K562 (cell line): ENCODE data around the gene ETV7. TPM values are rescaled to one million over a fixed set of nuclear protein-coding genes. Genes with fewer than 3 reads are reported as not detected.
A peak's percentile ranks its signal among the peaks of the same experiment; 100 is the strongest.

Source experiments
- ATAC-seq: fragments of 200-7000 bp; cut with Tn5 transposase; 3 replicates; pipeline ENCODE4 v1.9.1; 2020; ENCODE audit warnings: moderate library complexity
- BruUV-seq: library from RNA; stranded (reverse); fragments of 400-500 nt; replicated peaks from 2 replicates; lab custom pipeline; 2021; lab: Mats Ljungman, UMichigan
- CTCF ChIA-PET: fragments of 300-600 bp; formaldehyde crosslinking; extraction: SDS; loops from one replicate; lab custom pipeline; 2021; ENCODE audit warnings: low intra/inter-chr PET ratio; lab: Yijun Ruan, JAX
- POLR2A ChIA-PET: fragments of 300-600, 350-650 bp; sonication (Branson Sonifier 250); formaldehyde crosslinking; extraction: SDS; loops from one replicate; lab custom pipeline; 2021; ENCODE audit warnings: antibody characterized with exemption, inconsistent platforms; lab: Yijun Ruan, JAX
- DNase-seq, 4 experiments: peaks; one replicate each; pipeline versions ENCODE4 v3.0.0 to v3.0.0-alpha.2; 2011 to 2018; ENCODE audit warnings: low spot score in 3 of 4, mixed read lengths in 3 of 4; ENCODE audit errors: extremely low read depth in 1 of 4
- FAIRE-seq: peaks from 2 replicates; lab custom pipeline; 2011; peaks lifted over from hg19 to GRCh38; lab: Jason Lieb, UNC
- H2AFZ ChIP-seq: 2 replicates; pipeline ENCODE4 v1.6.0; 2011; ENCODE audit warnings: low read depth, low read length, control low read depth, inconsistent platforms
- H3K27ac ChIP-seq: fragments of 200-600 bp; 3 replicates; pipeline ENCODE4 v1.8.0; 2011; ENCODE audit warnings: low read depth, mild to moderate bottlenecking, control low read depth, inconsistent platforms, low read length, moderate library complexity, mixed read lengths; ENCODE audit errors: extremely low read depth
- H3K27me3 ChIP-seq, 2 experiments: fragments of 300-600 bp in 1 of 2; 2 replicates in 1 of 2; 3 replicates in 1 of 2; pipeline versions ENCODE4 v1.6.0 to v1.8.0; 2011; ENCODE audit warnings: inconsistent platforms in 2 of 2, low read length in 2 of 2, mild to moderate bottlenecking in 1 of 2, mixed read lengths in 1 of 2, moderate library complexity in 1 of 2; ENCODE audit not compliant: control insufficient read depth in 2 of 2, insufficient read depth in 2 of 2
- H3K36me3 ChIP-seq: fragments of 300-600 bp; 3 replicates; pipeline ENCODE4 v1.8.0; 2011; ENCODE audit warnings: mild to moderate bottlenecking, low read length, inconsistent platforms; ENCODE audit not compliant: control insufficient read depth, insufficient read depth
- H3K4me1 ChIP-seq, 2 experiments: fragments of 200-600 bp in 1 of 2; replicated peaks in 1 of 2; 2 replicates in 1 of 2; 3 replicates in 1 of 2; pipeline versions ENCODE4 v1.5.1 to v1.8.0; 2011; ENCODE audit warnings: inconsistent platforms in 2 of 2, low read length in 2 of 2, mild to moderate bottlenecking in 1 of 2, mixed read lengths in 1 of 2, moderate library complexity in 1 of 2; ENCODE audit not compliant: control insufficient read depth in 2 of 2, insufficient read depth in 2 of 2
- H3K4me2 ChIP-seq: 2 replicates; pipeline ENCODE4 v1.6.1; 2011; ENCODE audit warnings: low read length, control low read depth, inconsistent platforms, mixed read lengths; ENCODE audit not compliant: insufficient read depth
- H3K4me3 ChIP-seq: fragments of 200-600 bp; sonication (generic), shearing (Covaris generic); 2 replicates; pipeline ENCODE4 v1.5.1; 2016; ENCODE audit warnings: control low read depth, inconsistent platforms
- H3K79me2 ChIP-seq: fragments of 200-600 bp; 3 replicates; pipeline ENCODE4 v1.8.0; 2011; ENCODE audit warnings: low read length, inconsistent platforms; ENCODE audit not compliant: control insufficient read depth, insufficient read depth
- H3K9ac ChIP-seq, 2 experiments: 2 replicates each; pipeline versions ENCODE4 v1.6.0 to v1.6.1; 2011; ENCODE audit warnings: low read depth in 2 of 2, low read length in 2 of 2, control low read depth in 1 of 2, inconsistent platforms in 1 of 2, mild to moderate bottlenecking in 1 of 2, mixed read lengths in 1 of 2; ENCODE audit not compliant: insufficient read depth in 1 of 2
- H3K9me1 ChIP-seq: one replicate; pipeline ENCODE4 v1.6.0; 2011; ENCODE audit warnings: inconsistent platforms, mild to moderate bottlenecking, low read length, moderate library complexity; ENCODE audit not compliant: control insufficient read depth, insufficient read depth
- H3K9me3 ChIP-seq: replicated peaks from 2 replicates; pipeline ENCODE4 v1.5.1; 2011; ENCODE audit warnings: low read depth, low read length, inconsistent platforms; ENCODE audit not compliant: control insufficient read depth, insufficient read depth
- H4K20me1 ChIP-seq: replicated peaks from 2 replicates; pipeline ENCODE4 v1.6.1; 2011; ENCODE audit warnings: low read length, inconsistent platforms, mixed read lengths; ENCODE audit not compliant: control insufficient read depth, insufficient read depth
- AFF1 ChIP-seq, 2 experiments: fragments of 450-650 bp; IDR thresholded peaks; 2 replicates each; pipeline ENCODE4 v1.6.1; 2018; ENCODE audit warnings: mild to moderate bottlenecking in 2 of 2, low read depth in 1 of 2; ENCODE audit not compliant: partially characterized antibody in 2 of 2
- CTBP1 ChIP-seq: fragments of 450-650 bp; IDR thresholded peaks from 2 replicates; pipeline ENCODE4 v1.6.1; 2016; ENCODE audit warnings: borderline replicate concordance
- EP400 ChIP-seq: fragments of 450-650 bp; IDR thresholded peaks from 2 replicates; pipeline ENCODE4 v1.6.1; 2017; ENCODE audit warnings: antibody characterized with exemption, mild to moderate bottlenecking, moderate library complexity
- ETV1 ChIP-seq: fragments of 450-650 bp; conservative IDR thresholded peaks from 2 replicates; pipeline ENCODE4 v1.6.1; 2016; ENCODE audit warnings: missing genetic modification characterization, control low read depth, low read depth, missing compliant biosample characterization
- IFI16 ChIP-seq: fragments of 250-450 bp; sonication (Bioruptor Pico); IDR thresholded peaks from 2 replicates; pipeline ENCODE4 v2.1.2; 2022; ENCODE audit warnings: mild to moderate bottlenecking, inconsistent platforms
- LARP7 ChIP-seq: fragments of 450-650 bp; IDR thresholded peaks from 2 replicates; pipeline ENCODE4 v1.6.1; 2016
- MED1 ChIP-seq: sonication (generic); formaldehyde crosslinking; IDR thresholded peaks from 2 replicates; pipeline ENCODE4 v1.8.1; 2023; ENCODE audit warnings: missing genetic modification reagents, borderline replicate concordance
- MYBL2 ChIP-seq, 2 experiments: fragments of 450-650 bp in 1 of 2; sonication (generic) in 1 of 2; formaldehyde crosslinking in 1 of 2; IDR thresholded peaks; 2 replicates each; pipeline versions ENCODE4 v1.6.1 to v1.8.1; 2017 to 2022; ENCODE audit warnings: borderline replicate concordance in 1 of 2, inconsistent platforms in 1 of 2, low read depth in 1 of 2, mild to moderate bottlenecking in 1 of 2, missing genetic modification reagents in 1 of 2, moderate library complexity in 1 of 2
- RB1 ChIP-seq: fragments of 450-650 bp; IDR thresholded peaks from 2 replicates; pipeline ENCODE4 v1.6.1; 2017; ENCODE audit warnings: low read depth, mild to moderate bottlenecking
- RBM34 ChIP-seq: fragments of 200-400 bp; formaldehyde crosslinking; IDR thresholded peaks from 2 replicates; pipeline ENCODE4 v1.6.1; 2018; ENCODE audit warnings: low read length, borderline replicate concordance; ENCODE audit not compliant: insufficient read depth
- RNF2 ChIP-seq: sonication (generic); IDR thresholded peaks from 2 replicates; pipeline ENCODE4 v1.6.1; 2016
- YY1 ChIP-seq, 3 experiments: IDR thresholded peaks; 2 replicates each; pipeline ENCODE4 v1.6.1; 2011; ENCODE audit warnings: low read length in 2 of 3, mild to moderate bottlenecking in 2 of 3, moderate library complexity in 2 of 3, borderline replicate concordance in 1 of 3, control low read depth in 1 of 3, low read depth in 1 of 3; ENCODE audit not compliant: insufficient read depth in 3 of 3, insufficient replicate concordance in 2 of 3, control insufficient read depth in 1 of 3, insufficient read length in 1 of 3; ENCODE audit errors: extremely low read depth in 1 of 3
- ZBTB43 ChIP-seq: sonication (generic); formaldehyde crosslinking; IDR thresholded peaks from 2 replicates; pipeline ENCODE4 v1.8.0; 2023; ENCODE audit warnings: mild to moderate bottlenecking, missing genetic modification reagents
- ZNF212 ChIP-seq: fragments of 450-650 bp; formaldehyde crosslinking; IDR thresholded peaks from 2 replicates; pipeline ENCODE4 v1.4.0; 2020; ENCODE audit warnings: mild to moderate bottlenecking
- WGBS: fragments of 100-300 bp; shearing (Covaris generic); methylation state at CpG from one replicate; pipeline ENCODE4 v1.1.6; 2016; ENCODE audit warnings: low coverage, mixed read lengths; ENCODE audit not compliant: insufficient coverage; ENCODE audit errors: missing lambda C conversion rate; 5-methylcytosine and 5-hydroxymethylcytosine counted together
- in situ Hi-C: fragments of 300-500 bp; cut with MboI; formaldehyde crosslinking; loops from 4 replicates; pipeline ENCODE4 v1.15.0; 2018; ENCODE audit warnings: inconsistent platforms, mixed read lengths
- intact Hi-C: fragments of 100-400 bp; cut with micrococcal nuclease; formaldehyde crosslinking; loops from 2 replicates; pipeline ENCODE4 v1.14.2; 2022
- polyA plus RNA-seq, 8 experiments: library from polyadenylated mRNA; depleted of rRNA in 4 of 8; stranded (reverse) in 5 of 8; unstranded in 3 of 8; fragments of >200 nt; fragmentation: Nextera tagmentation in 2 of 8; fragmentation: Illumina TruSeq in 1 of 8; extraction: Ambion mirVana in 2 of 8; extraction: Trizol in 1 of 8; gene quantifications; 2 replicates each; pipeline versions ENCODE4 v1.2.1 to v1.2.3, GENCODE V29; 2011 to 2014; ENCODE audit warnings: inconsistent platforms in 1 of 8, missing spikeins in 1 of 8
- total RNA-seq, 7 experiments: library from RNA; depleted of rRNA in 6 of 7; stranded (reverse); fragments of >200 nt in 6 of 7; fragmentation: Illumina TruSeq in 2 of 7; extraction: Trizol in 2 of 7; gene quantifications; 2 replicates each; pipeline versions ENCODE4 v1.2.1 to v1.2.3, GENCODE V29; 2011 to 2021; ENCODE audit warnings: low replicate concordance in 1 of 7
- TF ChIP-seq, protein P1 (sequence below): IDR thresholded peaks from 2 replicates; pipeline ENCODE4 v1.6.1; 2011; ENCODE audit not compliant: insufficient read length; ENCODE audit errors: extremely low read depth

The ETV7 gene
- total and polyA plus RNA-seq, 9 of the 15 experiments (the other 6 are each of a cell fraction or from before 2014, with no cell fraction given): 0.07 to 0.22 (median 0.14) TPM; not detected in 3

GRCh38 chr6:36383606-36384005, 3.9 kb downstream of the ETV7 start:
- peak in 1 of 4 experiments; percentile 36 for DNase-seq
- 7% methylated on average over 2 of the region's 2 CpGs for WGBS
- H3K4me3 ChIP-seq: no peak overlapping the region
- H3K36me3 ChIP-seq: no peaks in the 10 kb centered on the region
- no peak overlapping the region for H3K27ac ChIP-seq
- BruUV-seq: no TSS peak
- peaks cover 47 to 64% of the 10 kb centered on the region in 2 experiments for H3K27me3 ChIP-seq
- intact Hi-C loops (no loop called here), in situ Hi-C loops (no loop called here)
- CTCF ChIA-PET: no interaction called here
- H4K20me1 ChIP-seq: no peaks in the 10 kb centered on the region; the same call in 1 of the 2 replicates
- POLR2A ChIA-PET: interaction anchor here (1.5 kb wide), 1 partner anchor 15 kb away, joined by 4 read pairs; no protein-coding TSS in a partner anchor
- no peak for ATAC-seq
- no peaks in the 10 kb centered on the region for H3K79me2 ChIP-seq
- no peaks in the 10 kb centered on the region for H3K9me3 ChIP-seq
- H3K4me2 ChIP-seq: no peak overlapping the region
- FAIRE-seq: no peak
- H3K9ac ChIP-seq: no peak overlapping the region
- no peaks in the 10 kb centered on the region for H3K9me1 ChIP-seq
- H2AFZ ChIP-seq: no peak overlapping the region
- H3K4me1 ChIP-seq: peaks cover 0 to 17% of the 10 kb centered on the region in 2 experiments; a peak in 3 of 5 replicates
- TF ChIP-seq, protein P1, sequence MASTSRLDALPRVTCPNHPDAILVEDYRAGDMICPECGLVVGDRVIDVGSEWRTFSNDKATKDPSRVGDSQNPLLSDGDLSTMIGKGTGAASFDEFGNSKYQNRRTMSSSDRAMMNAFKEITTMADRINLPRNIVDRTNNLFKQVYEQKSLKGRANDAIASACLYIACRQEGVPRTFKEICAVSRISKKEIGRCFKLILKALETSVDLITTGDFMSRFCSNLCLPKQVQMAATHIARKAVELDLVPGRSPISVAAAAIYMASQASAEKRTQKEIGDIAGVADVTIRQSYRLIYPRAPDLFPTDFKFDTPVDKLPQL: no peak
- TF ChIP-seq RBM34: no peak
- no peak for TF ChIP-seq RB1
- no peak for TF ChIP-seq RNF2
- no peak for TF ChIP-seq LARP7
- TF ChIP-seq ZNF212: no peak
- TF ChIP-seq MYBL2 (IDR thresholded peaks at IDR 0.05; ENCODE audit: low read depth): no peak
- no peak for TF ChIP-seq MYBL2 (CRISPR knock-in tag; IDR thresholded peaks at IDR 0.05; ENCODE audit: borderline replicate concordance)
- no peak for TF ChIP-seq YY1 (IDR thresholded peaks at IDR 0.05; ENCODE audit: borderline replicate concordance in 1 of 3, control insufficient read depth in 1 of 3, extremely low read depth in 1 of 3, insufficient read depth in 3 of 3, insufficient read length in 1 of 3, insufficient replicate concordance in 2 of 3, low read depth in 1 of 3, low read length in 2 of 3)
- no peak for TF ChIP-seq IFI16 (CRISPR knock-in tag)
- no peak for TF ChIP-seq ZBTB43 (CRISPR knock-in tag)
- no peak for TF ChIP-seq AFF1 (IDR thresholded peaks at IDR 0.05; ENCODE audit: low read depth in 1 of 2, partially characterized antibody in 2 of 2)
- no peak for TF ChIP-seq CTBP1
- no peak for TF ChIP-seq MED1
- TF ChIP-seq EP400: no peak
- TF ChIP-seq ETV1: no peak
